ENCODE results near the gene MYO5B.
"Not testable (repeated sequence)": the region's sequence is repeated elsewhere in the genome, so short reads cannot be mapped to it uniquely, and the experiment has no call there.

Gene MYO5B

GRCh38 chr18:50094786-50095185, 100.2 kb downstream of the MYO5B start:
- DNase-seq, result not testable (repeated sequence)

DNA sequence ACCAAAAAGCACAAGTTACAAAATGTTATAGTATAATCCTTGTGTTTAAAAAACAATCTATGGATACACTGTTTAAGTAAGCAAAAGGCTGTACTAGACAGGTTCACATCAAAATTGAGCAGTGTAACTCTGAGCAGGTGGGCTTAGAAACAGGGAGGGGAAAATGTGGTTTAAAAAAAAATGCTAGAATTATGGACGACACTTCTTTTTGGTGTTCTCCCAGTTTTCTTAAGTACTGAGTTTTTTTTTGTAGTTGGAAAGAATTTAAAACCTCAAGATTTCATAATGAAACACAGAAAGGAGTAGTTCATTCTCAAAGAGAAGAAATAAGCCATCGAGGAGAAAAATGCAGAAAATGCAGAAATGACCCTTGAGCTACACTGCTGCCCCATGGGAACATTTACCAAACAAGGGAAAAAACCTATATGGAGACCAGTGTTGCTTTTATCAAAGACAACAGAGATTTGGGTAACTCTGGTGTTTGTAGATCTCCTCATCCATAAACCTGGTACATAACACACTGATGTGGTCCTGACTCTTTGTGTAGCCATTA, 100.7 kb downstream of the MYO5B start:
- DNase-seq, result no peak

DNA sequence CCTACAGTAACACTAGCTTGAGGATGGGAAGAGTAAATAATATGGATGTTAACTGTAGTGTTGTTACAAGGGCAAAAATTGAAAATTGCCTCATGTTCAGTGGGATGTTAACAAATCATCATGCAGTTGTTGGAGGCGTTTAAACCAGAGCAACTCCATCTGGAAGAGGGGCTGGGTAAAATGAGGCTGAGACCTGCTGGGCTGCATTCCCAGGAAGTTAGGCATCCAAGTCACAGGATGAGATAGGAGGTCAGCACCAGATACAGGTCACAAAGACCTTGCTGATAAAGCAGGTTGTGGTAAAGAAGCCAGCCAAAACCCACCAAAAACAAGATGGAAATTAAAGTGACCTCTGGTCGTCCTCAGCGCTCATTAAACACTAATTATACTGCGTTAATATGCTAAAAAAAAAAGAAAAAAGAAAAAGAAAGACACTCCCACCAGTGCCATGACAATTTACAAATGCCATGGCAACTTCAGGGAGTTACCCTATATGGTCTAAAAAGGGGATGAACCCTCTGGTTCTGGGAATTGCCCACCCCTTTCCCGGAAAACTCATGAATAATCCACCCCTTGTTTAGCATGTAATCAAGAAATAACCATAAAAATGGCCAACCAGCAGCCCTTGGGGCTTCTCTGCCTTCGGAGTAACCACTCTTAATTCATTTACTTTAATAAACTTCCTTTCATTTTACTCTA, 101.4 kb downstream of the MYO5B start:
- no peak for DNase-seq

- no peak for DNase-seq
These were observed 102.6 kb downstream of the MYO5B start for GRCh38 chr18:50092245-50092805.

GRCh38 chr18:50091509-50092244, 103.3 kb downstream of the MYO5B start:
- DNase-seq, result no peak

GRCh38 chr18:50090370-50091312, 104.3 kb downstream of the MYO5B start:
- no peak for DNase-seq

- DNase-seq, result no peak
These were observed 105.2 kb downstream of the MYO5B start for GRCh38 chr18:50089702-50090101.

GRCh38 chr18:50083708-50084107, 111.2 kb downstream of the MYO5B start:
- DNase-seq, result no peak

- DNase-seq, result no peak
These were observed 113.9 kb downstream of the MYO5B start for GRCh38 chr18:50080932-50081560.

GRCh38 chr18:50080316-50080715, 114.6 kb downstream of the MYO5B start:
- no peak for DNase-seq

DNA sequence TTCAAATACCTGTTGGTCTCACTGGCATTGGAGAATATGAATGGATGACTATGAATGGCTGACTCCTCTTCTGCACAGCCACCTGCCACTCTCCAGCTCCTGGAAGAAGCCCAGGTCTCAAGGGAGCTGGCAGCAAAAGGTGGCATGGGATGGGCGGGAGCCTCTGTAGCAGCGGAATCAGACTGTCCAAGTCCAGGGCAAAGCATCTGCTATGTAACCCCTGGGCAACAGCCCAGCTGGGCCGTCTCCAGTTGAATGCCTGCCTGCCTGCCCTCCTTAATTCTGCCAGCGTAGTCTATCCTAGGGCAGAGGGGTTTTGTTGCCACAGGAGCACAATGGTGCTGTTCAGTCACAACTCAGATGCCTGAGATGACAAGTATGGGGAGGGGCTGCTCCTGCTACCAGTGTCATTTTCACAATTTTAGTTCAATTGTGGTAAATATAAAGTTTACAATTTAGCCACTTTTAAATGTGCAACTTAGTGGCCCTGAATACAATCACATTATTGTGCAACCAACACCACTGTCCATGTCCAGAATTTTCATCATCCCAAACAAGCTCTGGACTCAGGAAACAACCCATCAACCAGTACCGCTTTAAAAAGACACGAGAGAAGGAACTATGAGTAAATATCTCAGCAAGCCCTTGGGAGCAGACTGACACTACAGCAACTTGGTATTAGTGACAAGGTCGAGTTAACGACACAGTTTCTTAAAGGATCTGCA, 115.2 kb downstream of the MYO5B start:
- no peak for DNase-seq

- DNase-seq, result no peak
These were observed 118.7 kb downstream of the MYO5B start for GRCh38 chr18:50076277-50076676.

DNA sequence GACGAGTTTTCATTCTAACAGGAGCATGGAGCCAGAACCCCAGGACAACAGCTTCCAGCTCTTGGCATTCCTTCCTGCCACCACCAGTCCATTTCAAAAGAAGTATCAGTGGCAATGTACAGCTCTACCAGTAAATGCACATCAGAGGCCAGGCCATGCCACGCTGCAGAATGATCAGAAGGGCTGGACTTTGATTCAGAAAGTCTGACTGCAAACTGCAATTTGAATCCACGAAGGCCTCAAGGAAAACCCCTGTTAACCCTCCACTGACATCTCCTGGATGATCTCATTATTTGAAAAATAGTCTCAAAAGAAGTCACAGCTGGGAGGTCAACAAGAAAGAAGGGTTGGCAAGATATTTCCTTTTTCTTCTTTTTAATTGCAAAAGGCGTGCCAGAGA, 119.2 kb downstream of the MYO5B start:
- no peak for DNase-seq

- no peak for DNase-seq
These were observed 120.5 kb downstream of the MYO5B start for GRCh38 chr18:50074404-50074803.

- DNase-seq, result no peak
These were observed 121.6 kb downstream of the MYO5B start for GRCh38 chr18:50073319-50073718.

- no peak for DNase-seq
These were observed 122.8 kb downstream of the MYO5B start for GRCh38 chr18:50072146-50072545.

DNA sequence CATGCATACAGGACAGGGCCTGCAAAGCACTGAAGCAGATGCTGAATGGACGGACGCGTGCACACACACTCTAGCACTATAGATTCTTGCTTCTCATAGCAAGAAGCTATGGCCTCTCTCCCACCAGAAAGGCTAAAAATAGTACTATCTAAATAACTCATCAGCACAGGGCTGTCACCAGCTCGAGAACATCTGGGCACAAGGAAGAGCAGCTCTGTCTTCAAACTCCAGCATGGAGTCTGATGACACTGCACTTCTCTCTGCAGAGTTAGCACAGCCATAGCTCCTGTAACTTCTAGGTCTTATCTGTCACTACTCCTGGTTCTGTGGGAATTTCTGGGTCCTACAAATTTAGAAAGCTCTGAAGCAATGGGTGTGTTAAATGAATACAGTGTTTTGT, 123.5 kb downstream of the MYO5B start:
- no peak for DNase-seq

- no peak for DNase-seq
These were observed 125.5 kb downstream of the MYO5B start for GRCh38 chr18:50069422-50069821.

GRCh38 chr18:50065527-50065926, 129.4 kb downstream of the MYO5B start:
- no peak for DNase-seq

DNA sequence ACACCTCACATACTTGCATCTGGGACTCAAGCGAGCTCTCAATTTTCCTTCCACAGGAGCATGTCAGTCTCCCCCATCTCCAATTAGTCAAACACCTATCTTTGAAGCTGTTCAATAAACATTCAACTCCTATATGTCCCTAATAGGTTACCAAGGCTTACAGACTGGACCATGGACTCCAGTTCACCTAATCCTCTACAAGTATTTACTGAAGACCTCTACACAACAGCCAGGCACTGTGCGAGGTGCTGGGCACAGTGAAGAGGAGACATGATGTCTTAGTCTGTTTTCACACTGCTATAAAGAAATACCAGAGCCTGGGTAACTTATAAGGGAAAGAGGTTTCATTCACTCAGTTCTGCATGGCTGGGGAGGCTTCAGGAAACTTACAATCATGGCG, 129.9 kb downstream of the MYO5B start:
- no peak for DNase-seq

GRCh38 chr18:50061876-50062517, 132.9 kb downstream of the MYO5B start:
- DNase-seq, result no peak
